IPS-18a (cell line): ENCODE measurements around the gene GFRA1.

ENCODE experiments used
- H3K27ac ChIP-seq: one replicate; pipeline ENCODE4 v1.5.1; 2013; ENCODE audit warnings: low read length
- H3K27me3 ChIP-seq: one replicate; pipeline ENCODE4 v1.6.1; 2013; ENCODE audit warnings: mild to moderate bottlenecking, low read length; ENCODE audit not compliant: control insufficient read depth, insufficient read depth
- H3K36me3 ChIP-seq: one replicate; pipeline ENCODE4 v1.6.1; 2013; ENCODE audit warnings: low read depth, low read length; ENCODE audit not compliant: control insufficient read depth
- H3K4me1 ChIP-seq: one replicate; pipeline ENCODE4 v1.6.1; 2013; ENCODE audit warnings: low read depth, low read length; ENCODE audit not compliant: control insufficient read depth
- H3K4me3 ChIP-seq: one replicate; pipeline ENCODE4 v1.5.1; 2013; ENCODE audit warnings: low read length
- H3K9ac ChIP-seq: one replicate; pipeline ENCODE4 v1.6.1; 2013; ENCODE audit warnings: mild to moderate bottlenecking, low read length, moderate library complexity
- H3K9me3 ChIP-seq: one replicate; pipeline ENCODE4 v1.6.1; 2013; ENCODE audit warnings: low read depth, low read length; ENCODE audit not compliant: control insufficient read depth

The GFRA1 gene

DNA sequence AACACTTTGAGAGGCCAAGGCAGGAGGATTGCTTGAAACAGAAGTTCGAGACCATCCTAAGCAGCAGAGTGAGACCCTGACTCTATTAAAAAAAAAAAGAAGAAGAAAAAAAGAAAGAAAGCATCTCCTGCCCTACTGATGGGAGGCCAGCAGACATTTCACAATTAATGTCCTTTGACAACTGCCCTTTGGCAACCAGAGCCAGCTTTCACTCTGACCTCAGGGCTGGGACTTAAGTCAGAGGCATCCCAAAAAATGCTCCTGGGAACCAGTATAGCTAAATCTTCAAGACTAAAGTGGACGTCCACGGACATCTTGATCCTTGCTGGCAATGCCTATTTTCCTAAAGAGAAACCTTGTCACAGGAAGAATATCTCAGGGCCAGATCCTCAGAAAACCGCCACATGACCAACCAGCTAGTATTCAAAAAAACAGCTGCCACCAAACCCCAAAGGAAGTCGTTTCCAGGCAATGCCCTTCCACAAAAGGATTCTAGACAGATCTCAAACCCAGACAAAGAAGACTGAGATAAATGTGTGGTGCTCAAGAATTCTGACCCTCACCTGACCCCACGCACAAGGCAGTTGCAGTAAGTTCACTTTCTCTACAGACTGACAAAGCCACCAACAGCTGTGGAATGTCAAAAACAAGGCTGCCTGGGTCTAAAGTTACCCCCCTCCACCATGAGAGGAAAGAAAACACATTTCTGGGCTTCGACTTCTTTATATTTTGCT is 18.4 kb downstream of the GFRA1 start:
- H3K4me3 ChIP-seq, result no peak overlapping the region

DNA sequence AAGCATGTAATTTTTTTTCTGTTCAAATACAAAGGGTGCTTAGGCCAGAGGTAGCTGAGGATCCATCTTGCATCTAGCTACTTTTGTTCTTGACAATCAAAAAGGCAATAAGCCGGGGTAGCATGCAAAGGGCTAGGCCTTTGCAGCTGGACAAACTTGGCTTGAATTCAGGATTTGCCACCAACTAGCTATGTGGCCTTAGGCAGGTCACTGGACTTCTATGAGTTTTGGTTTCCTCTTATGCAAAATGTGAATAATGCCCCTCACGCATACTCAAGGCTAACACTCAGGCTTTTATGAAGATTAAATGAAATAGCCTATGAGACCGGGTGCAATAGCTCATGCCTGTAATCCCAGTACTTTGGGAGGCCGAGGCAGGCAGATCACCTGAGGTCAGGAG is 19.3 kb downstream of the GFRA1 start:
- Histone ChIP-seq H3K9me3 (no peaks in the 10 kb centered on the region), H3K4me3 (no peak overlapping the region), H3K27ac (no peak overlapping the region), H3K27me3 (no peaks in the 10 kb centered on the region), H3K4me1 (peaks cover 7% of the 10 kb centered on the region), H3K9ac (no peak overlapping the region), H3K36me3 (no peaks in the 10 kb centered on the region)

More for the DNA sequence above, 18.4 kb downstream of the GFRA1 start:
- H3K9me3 ChIP-seq, result no peaks in the 10 kb centered on the region
- no peak overlapping the region for H3K9ac ChIP-seq
- no peaks in the 10 kb centered on the region for H3K27me3 ChIP-seq
- peaks cover 7% of the 10 kb centered on the region for H3K4me1 ChIP-seq
- H3K27ac ChIP-seq, result no peak overlapping the region
- H3K36me3 ChIP-seq, result no peaks in the 10 kb centered on the region

DNA sequence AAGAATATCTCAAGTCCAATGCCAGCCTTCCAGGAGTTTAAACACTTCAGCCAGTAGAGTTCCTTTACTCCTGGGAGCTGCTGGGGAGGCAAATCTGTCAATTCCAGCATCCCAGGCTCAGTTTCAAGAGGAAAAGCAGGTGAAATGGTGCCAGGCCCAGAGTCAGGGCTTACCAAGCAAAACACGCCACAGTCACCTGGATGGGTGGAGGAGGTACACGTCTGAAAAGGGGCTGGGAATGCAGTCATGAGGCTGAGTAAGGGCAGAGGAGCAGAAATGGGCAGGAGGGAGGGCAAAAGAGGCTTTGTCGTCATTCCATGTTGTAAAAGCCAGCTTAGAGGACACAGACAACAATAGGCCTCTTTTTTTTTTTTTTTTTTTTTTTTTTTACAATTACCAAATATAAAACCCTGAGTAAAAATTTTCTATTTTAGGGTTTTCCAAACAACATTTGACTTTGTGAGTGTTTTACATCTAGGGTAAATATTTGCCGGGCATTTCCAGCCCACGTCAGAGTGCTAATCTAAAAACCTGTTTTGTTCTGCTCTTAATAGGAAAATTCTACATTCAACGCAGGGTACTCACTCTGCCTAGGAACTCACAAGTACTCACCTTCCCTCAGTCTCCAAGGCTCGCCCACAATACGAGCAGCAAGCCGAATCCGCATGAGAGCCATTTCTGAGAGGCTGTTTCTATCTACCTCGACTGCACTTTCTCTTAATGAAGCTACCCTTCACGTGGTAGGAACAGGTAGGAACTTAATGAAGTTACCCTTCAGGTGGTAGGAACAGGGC is 21.2 kb downstream of the GFRA1 start:
- no peaks in the 10 kb centered on the region for H3K36me3 ChIP-seq
- no peak overlapping the region for H3K4me3 ChIP-seq
- H3K9ac ChIP-seq, result no peak overlapping the region
- no peaks in the 10 kb centered on the region for H3K9me3 ChIP-seq
- H3K27ac ChIP-seq, result no peak overlapping the region
- H3K27me3 ChIP-seq, result no peaks in the 10 kb centered on the region
- peaks cover 7% of the 10 kb centered on the region for H3K4me1 ChIP-seq

- Histone ChIP-seq H3K9me3 (no peaks in the 10 kb centered on the region), H3K27ac (no peak overlapping the region), H3K4me1 (no peaks in the 10 kb centered on the region), H3K4me3 (no peak overlapping the region), H3K9ac (no peak overlapping the region), H3K27me3 (no peaks in the 10 kb centered on the region), H3K36me3 (no peaks in the 10 kb centered on the region)
Measured at GRCh38 chr10:116247691-116248090, 25.3 kb downstream of the GFRA1 start.

GRCh38 chr10:116246263-116246662 is 26.7 kb downstream of the GFRA1 start:
- Histone ChIP-seq H3K36me3 (no peaks in the 10 kb centered on the region), H3K27ac (no peak overlapping the region), H3K9ac (no peak overlapping the region), H3K9me3 (no peaks in the 10 kb centered on the region), H3K4me3 (no peak overlapping the region), H3K27me3 (no peaks in the 10 kb centered on the region), H3K4me1 (no peaks in the 10 kb centered on the region)

DNA sequence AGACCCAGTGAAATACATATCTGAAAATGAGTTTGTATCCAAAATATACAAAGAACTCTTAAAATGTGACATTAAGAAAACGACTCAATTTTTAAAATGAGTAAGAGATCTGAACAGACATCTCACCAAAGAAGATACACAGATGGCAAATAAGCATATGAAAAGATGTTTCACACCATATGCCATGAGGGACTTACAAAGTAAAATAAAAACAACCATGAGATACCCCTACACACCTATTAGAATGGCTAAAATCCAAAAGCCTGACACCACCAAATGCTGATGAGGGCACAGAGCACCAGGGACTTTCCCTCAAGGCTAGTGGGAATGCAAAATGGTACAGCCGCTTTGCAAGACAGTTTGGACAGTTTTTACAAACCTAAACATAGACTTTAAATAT is 27.9 kb downstream of the GFRA1 start:
- no peaks in the 10 kb centered on the region for H3K27me3 ChIP-seq
- H3K4me1 ChIP-seq, result no peaks in the 10 kb centered on the region
- no peak overlapping the region for H3K27ac ChIP-seq
- no peak overlapping the region for H3K9ac ChIP-seq
- H3K4me3 ChIP-seq, result no peak overlapping the region
- H3K9me3 ChIP-seq, result no peaks in the 10 kb centered on the region
- H3K36me3 ChIP-seq, result no peaks in the 10 kb centered on the region

GRCh38 chr10:116241642-116242410 is 31.2 kb downstream of the GFRA1 start:
- Histone ChIP-seq H3K4me3 (no peak overlapping the region), H3K27ac (no peak overlapping the region), H3K4me1 (no peaks in the 10 kb centered on the region), H3K27me3 (no peaks in the 10 kb centered on the region), H3K9ac (no peak overlapping the region), H3K36me3 (no peaks in the 10 kb centered on the region), H3K9me3 (no peaks in the 10 kb centered on the region)

- H3K9ac ChIP-seq, result no peak overlapping the region
- no peaks in the 10 kb centered on the region for H3K36me3 ChIP-seq
- H3K4me3 ChIP-seq, result no peak overlapping the region
- no peak overlapping the region for H3K27ac ChIP-seq
- H3K27me3 ChIP-seq, result no peaks in the 10 kb centered on the region
- H3K4me1 ChIP-seq, result no peaks in the 10 kb centered on the region
- H3K9me3 ChIP-seq, result no peaks in the 10 kb centered on the region
Measured at GRCh38 chr10:116241085-116241484, 31.9 kb downstream of the GFRA1 start.

GRCh38 chr10:116240157-116240950 is 32.7 kb downstream of the GFRA1 start:
- Histone ChIP-seq H3K4me1 (no peaks in the 10 kb centered on the region), H3K27ac (no peak overlapping the region), H3K9ac (no peak overlapping the region), H3K27me3 (no peaks in the 10 kb centered on the region), H3K36me3 (no peaks in the 10 kb centered on the region), H3K4me3 (no peak overlapping the region), H3K9me3 (no peaks in the 10 kb centered on the region)

DNA sequence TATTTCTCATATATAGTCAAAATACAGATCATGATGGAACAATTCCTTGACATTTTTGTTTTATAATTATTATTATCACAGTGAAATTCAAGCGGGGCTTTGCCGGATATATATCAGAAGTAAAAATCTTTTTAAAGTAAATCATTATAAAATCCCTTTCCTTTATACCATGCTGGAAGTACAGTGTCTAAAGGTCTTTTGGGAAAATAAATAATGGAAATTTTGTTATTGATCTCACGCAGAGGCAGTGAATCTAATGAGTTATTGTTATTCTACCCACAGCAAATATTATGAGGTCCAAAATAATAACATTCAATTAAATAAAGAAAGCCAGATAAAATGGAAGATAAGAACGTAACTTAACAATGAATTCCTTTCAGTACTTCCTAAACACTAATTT is 33.8 kb downstream of the GFRA1 start:
- Histone ChIP-seq H3K36me3 (no peaks in the 10 kb centered on the region), H3K9me3 (no peaks in the 10 kb centered on the region), H3K27ac (no peak overlapping the region), H3K4me1 (no peaks in the 10 kb centered on the region), H3K4me3 (no peak overlapping the region), H3K27me3 (no peaks in the 10 kb centered on the region), H3K9ac (no peak overlapping the region)

GRCh38 chr10:116237970-116238369 is 35.0 kb downstream of the GFRA1 start:
- H3K4me3 ChIP-seq, result no peak overlapping the region
- H3K9ac ChIP-seq, result no peak overlapping the region
- H3K36me3 ChIP-seq, result no peaks in the 10 kb centered on the region
- H3K27me3 ChIP-seq, result no peaks in the 10 kb centered on the region
- no peaks in the 10 kb centered on the region for H3K9me3 ChIP-seq
- H3K4me1 ChIP-seq, result no peaks in the 10 kb centered on the region
- no peak overlapping the region for H3K27ac ChIP-seq
